K562 (cell line): ENCODE data around the gene NFAM1. TPM values are rescaled to one million over a fixed set of nuclear protein-coding genes. Genes with fewer than 3 reads are reported as not detected.
A peak's percentile ranks its signal among the peaks of the same experiment; 100 is the strongest.

Experiments used
- CHD1 ChIP-seq: fragments of 200-600 bp; sonication (generic); IDR thresholded peaks from one replicate; pipeline ENCODE4 v1.6.1; 2012; ENCODE audit warnings: mild to moderate bottlenecking, moderate library complexity, low read length, inconsistent platforms
- CHD4 ChIP-seq: fragments of 200-600 bp; sonication (generic); IDR thresholded peaks from 3 replicates; pipeline ENCODE4 v1.6.1; 2012; ENCODE audit warnings: low read depth, mild to moderate bottlenecking, mixed read lengths, low read length, inconsistent platforms; ENCODE audit not compliant: insufficient read depth, insufficient replicate concordance, poor library complexity, severe bottlenecking
- ERF ChIP-seq: fragments of 450-650 bp; formaldehyde crosslinking; IDR thresholded peaks from 2 replicates; pipeline ENCODE4 v1.4.0; 2020; ENCODE audit warnings: mild to moderate bottlenecking, mixed read lengths
- ESRRA ChIP-seq: fragments of 450-650 bp; IDR thresholded peaks from 2 replicates; pipeline ENCODE4 v1.6.1; 2014; ENCODE audit warnings: low read depth, mild to moderate bottlenecking, moderate library complexity, borderline replicate concordance
- FOXA3 ChIP-seq, 2 experiments: fragments of 450-650 bp in 1 of 2; sonication (generic) in 1 of 2; formaldehyde crosslinking; IDR thresholded peaks in 1 of 2; conservative IDR thresholded peaks in 1 of 2; 2 replicates each; pipeline versions ENCODE4 v1.4.0 to v1.8.0; 2020 to 2022; ENCODE audit warnings: mild to moderate bottlenecking in 2 of 2, missing genetic modification reagents in 1 of 2
- LARP7 ChIP-seq: fragments of 450-650 bp; IDR thresholded peaks from 2 replicates; pipeline ENCODE4 v1.6.1; 2016
- LCOR ChIP-seq: sonication (generic); formaldehyde crosslinking; IDR thresholded peaks from 2 replicates; pipeline ENCODE4 v1.8.0; 2022; ENCODE audit warnings: mild to moderate bottlenecking, missing genetic modification reagents
- MAFF ChIP-seq: IDR thresholded peaks from 2 replicates; pipeline ENCODE4 v1.6.1; 2012; ENCODE audit warnings: low read length, improper control_type of control experiment
- MAFG ChIP-seq: fragments of 450-650 bp; conservative IDR thresholded peaks from 2 replicates; pipeline ENCODE4 v1.6.1; 2016; ENCODE audit warnings: missing genetic modification characterization, missing compliant biosample characterization
- PHF20 ChIP-seq: fragments of 450-650 bp; IDR thresholded peaks from 2 replicates; pipeline ENCODE4 v1.6.1; 2018; ENCODE audit not compliant: partially characterized antibody
- PYGO2 ChIP-seq: fragments of 450-650 bp; IDR thresholded peaks from 2 replicates; pipeline ENCODE4 v1.6.1; 2016; ENCODE audit warnings: mild to moderate bottlenecking, missing genetic modification characterization, moderate library complexity, missing compliant biosample characterization
- SMARCC2 ChIP-seq: fragments of 450-650 bp; IDR thresholded peaks from 2 replicates; pipeline ENCODE4 v1.6.1; 2017; ENCODE audit warnings: antibody characterized with exemption, moderate library complexity, mild to moderate bottlenecking, low read depth
- SNAPC5 ChIP-seq: fragments of 250-450 bp; sonication (Bioruptor Pico); IDR thresholded peaks from 2 replicates; pipeline ENCODE4 v1.8.0; 2021; ENCODE audit warnings: moderate library complexity, mild to moderate bottlenecking, inconsistent platforms
- SP1 ChIP-seq: sonication (generic); formaldehyde crosslinking; IDR thresholded peaks from 2 replicates; pipeline ENCODE4 v1.8.1; 2022; ENCODE audit warnings: mild to moderate bottlenecking, missing genetic modification reagents
- SRF ChIP-seq, 2 experiments: fragments of 250-450, 450-650 bp in 1 of 2; sonication (Bioruptor Pico) in 1 of 2; sonication (generic) in 1 of 2; formaldehyde crosslinking; IDR thresholded peaks; 2 replicates each; pipeline versions ENCODE4 v1.5.0 to v1.5.1; 2020 to 2022; ENCODE audit warnings: mild to moderate bottlenecking in 1 of 2, missing genetic modification reagents in 1 of 2
- TAF9B ChIP-seq: fragments of 450-650 bp; IDR thresholded peaks from 2 replicates; pipeline ENCODE4 v1.6.1; 2018; ENCODE audit warnings: mild to moderate bottlenecking; ENCODE audit not compliant: partially characterized antibody
- ZNF324 ChIP-seq: fragments of 250-450 bp; sonication (Bioruptor Pico); IDR thresholded peaks from 2 replicates; pipeline ENCODE4 v1.4.0; 2020; ENCODE audit warnings: mild to moderate bottlenecking
- ZSCAN29 ChIP-seq: fragments of 450-650 bp; IDR thresholded peaks from 2 replicates; pipeline ENCODE4 v1.6.1; 2017
- polyA plus RNA-seq, 8 experiments: library from polyadenylated mRNA; depleted of rRNA in 4 of 8; stranded (reverse) in 5 of 8; unstranded in 3 of 8; fragments of >200 nt; fragmentation: Nextera tagmentation in 2 of 8; fragmentation: Illumina TruSeq in 1 of 8; extraction: Ambion mirVana in 2 of 8; extraction: Trizol in 1 of 8; gene quantifications; 2 replicates each; pipeline versions ENCODE4 v1.2.1 to v1.2.3, GENCODE V29; 2011 to 2014; ENCODE audit warnings: inconsistent platforms in 1 of 8, missing spikeins in 1 of 8
- total RNA-seq, 7 experiments: library from RNA; depleted of rRNA in 6 of 7; stranded (reverse); fragments of >200 nt in 6 of 7; fragmentation: Illumina TruSeq in 2 of 7; extraction: Trizol in 2 of 7; gene quantifications; 2 replicates each; pipeline versions ENCODE4 v1.2.1 to v1.2.3, GENCODE V29; 2011 to 2021; ENCODE audit warnings: low replicate concordance in 1 of 7
- TF ChIP-seq, protein P1 (sequence below), 2 experiments: fragments of 200-800 bp in 1 of 2; sonication (Bioruptor generic) in 1 of 2; sonication (generic) in 1 of 2; formaldehyde crosslinking in 1 of 2; IDR thresholded peaks in 1 of 2; conservative IDR thresholded peaks in 1 of 2; 2 replicates each; pipeline versions ENCODE4 v1.5.0 to v1.6.1; 2016 to 2020; ENCODE audit warnings: missing compliant biosample characterization in 1 of 2, missing genetic modification characterization in 1 of 2, missing genetic modification reagents in 1 of 2
- TF ChIP-seq, protein P2 (sequence below), 2 experiments: fragments of 450-650 bp; conservative IDR thresholded peaks; 2 replicates each; pipeline ENCODE4 v1.6.1; 2017; ENCODE audit warnings: mild to moderate bottlenecking in 2 of 2, moderate library complexity in 2 of 2
- TF ChIP-seq, protein P3 (sequence below): fragments of 450-650 bp; conservative IDR thresholded peaks from 2 replicates; pipeline ENCODE4 v1.6.1; 2016; ENCODE audit warnings: missing genetic modification characterization, low read depth, mild to moderate bottlenecking, control low read depth, missing compliant biosample characterization

Gene NFAM1
- total and polyA plus RNA-seq, 9 of the 15 experiments (the other 6 are each of a cell fraction or from before 2014, with no cell fraction given) = 0.01 to 0.18 (median 0.03) TPM; not detected in 5

DNA sequence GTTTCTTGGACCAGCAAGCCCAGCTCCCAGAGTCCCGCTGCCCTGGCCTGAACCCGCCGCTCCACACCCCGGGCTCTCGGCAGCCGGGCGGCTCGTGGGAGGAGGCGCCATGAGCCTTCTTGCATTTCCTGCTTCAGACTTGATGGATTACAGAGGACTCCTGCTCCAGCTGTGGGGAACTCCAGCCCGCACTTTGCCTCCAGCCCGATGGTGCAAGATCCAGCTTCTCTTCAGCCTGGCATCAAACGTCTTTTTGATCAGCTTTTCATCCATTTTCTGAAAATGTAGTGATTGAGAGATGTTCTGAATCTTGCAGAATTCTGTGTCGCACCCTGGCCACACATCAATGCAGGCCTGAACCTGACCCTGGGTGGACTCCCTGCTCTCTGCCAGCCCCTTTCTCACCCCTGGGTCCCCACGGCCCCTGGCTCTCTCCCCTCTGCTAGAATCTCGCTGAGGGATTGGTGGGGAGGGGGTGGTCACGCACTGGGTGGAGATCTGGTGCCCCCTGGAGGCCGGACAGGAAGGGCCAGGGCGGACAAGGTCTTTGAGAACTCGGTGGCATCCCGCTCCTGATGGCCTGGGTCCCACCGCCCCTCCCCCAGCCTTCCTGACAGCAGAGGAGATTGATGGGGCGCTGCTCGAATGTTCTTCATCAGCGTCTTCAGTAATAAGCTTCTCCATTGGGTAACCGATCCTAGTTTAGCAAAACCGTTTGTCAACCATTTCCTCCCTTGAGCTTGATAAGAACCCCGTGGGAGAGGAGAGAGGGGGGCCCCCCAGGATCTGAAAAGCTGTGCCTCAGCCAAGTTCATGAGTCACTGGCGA is 12.1 kb upstream of the NFAM1 start (continued):
- TF ChIP-seq, protein P1, sequence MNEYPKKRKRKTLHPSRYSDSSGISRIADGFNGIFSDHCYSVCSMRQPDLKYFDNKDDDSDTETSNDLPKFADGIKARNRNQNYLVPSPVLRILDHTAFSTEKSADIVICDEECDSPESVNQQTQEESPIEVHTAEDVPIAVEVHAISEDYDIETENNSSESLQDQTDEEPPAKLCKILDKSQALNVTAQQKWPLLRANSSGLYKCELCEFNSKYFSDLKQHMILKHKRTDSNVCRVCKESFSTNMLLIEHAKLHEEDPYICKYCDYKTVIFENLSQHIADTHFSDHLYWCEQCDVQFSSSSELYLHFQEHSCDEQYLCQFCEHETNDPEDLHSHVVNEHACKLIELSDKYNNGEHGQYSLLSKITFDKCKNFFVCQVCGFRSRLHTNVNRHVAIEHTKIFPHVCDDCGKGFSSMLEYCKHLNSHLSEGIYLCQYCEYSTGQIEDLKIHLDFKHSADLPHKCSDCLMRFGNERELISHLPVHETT (CRISPR knock-in tag; conservative IDR thresholded peaks at IDR 0.05 in 1 of 2, IDR thresholded peaks at IDR 0.05 in 1 of 2) = 0 out of 4 replicates have a peak, but pooled peaks of 1 of the 2 experiments have one; percentile 14
- peak; percentile 34 for TF ChIP-seq TAF9B
- TF ChIP-seq MAFG (tag) = 0 out of 2 replicates have a peak, but pooled peaks have one; percentile 17
- TF ChIP-seq FOXA3 (CRISPR knock-in tag; conservative IDR thresholded peaks at IDR 0.05 in 1 of 2, IDR thresholded peaks at IDR 0.05 in 1 of 2) = no peak
- peak; percentile 50 for TF ChIP-seq ESRRA
- no peak for TF ChIP-seq ZSCAN29
- TF ChIP-seq CHD1 = no peak
- TF ChIP-seq SNAPC5 (CRISPR knock-in tag) = no peak
- TF ChIP-seq MAFF = no peak; the same call in 1 of the 2 replicates
- TF ChIP-seq LCOR = peak; percentile 65; the same call in 1 of the 2 replicates
- TF ChIP-seq PHF20 = peak; percentile 13
- no peak for TF ChIP-seq PYGO2 (tag)
- TF ChIP-seq ERF (CRISPR knock-in tag) = no peak
- TF ChIP-seq CHD4 = no peak
- TF ChIP-seq LARP7 = no peak
- TF ChIP-seq SMARCC2 = 0 out of 2 replicates have a peak, but pooled peaks have one; percentile 41
- TF ChIP-seq, protein P2, sequence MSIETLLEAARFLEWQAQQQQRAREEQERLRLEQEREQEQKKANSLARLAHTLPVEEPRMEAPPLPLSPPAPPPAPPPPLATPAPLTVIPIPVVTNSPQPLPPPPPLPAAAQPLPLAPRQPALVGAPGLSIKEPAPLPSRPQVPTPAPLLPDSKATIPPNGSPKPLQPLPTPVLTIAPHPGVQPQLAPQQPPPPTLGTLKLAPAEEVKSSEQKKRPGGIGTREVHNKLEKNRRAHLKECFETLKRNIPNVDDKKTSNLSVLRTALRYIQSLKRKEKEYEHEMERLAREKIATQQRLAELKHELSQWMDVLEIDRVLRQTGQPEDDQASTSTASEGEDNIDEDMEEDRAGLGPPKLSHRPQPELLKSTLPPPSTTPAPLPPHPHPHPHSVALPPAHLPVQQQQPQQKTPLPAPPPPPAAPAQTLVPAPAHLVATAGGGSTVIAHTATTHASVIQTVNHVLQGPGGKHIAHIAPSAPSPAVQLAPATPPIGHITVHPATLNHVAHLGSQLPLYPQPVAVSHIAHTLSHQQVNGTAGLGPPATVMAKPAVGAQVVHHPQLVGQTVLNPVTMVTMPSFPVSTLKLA (conservative IDR thresholded peaks at IDR 0.05) = peak; percentile 40 to 52; a peak in 2 of 4 replicates
- TF ChIP-seq ZNF324 (CRISPR knock-in tag) = no peak
- no peak for TF ChIP-seq SP1 (CRISPR knock-in tag)
- TF ChIP-seq SRF (CRISPR knock-in tag; IDR thresholded peaks at IDR 0.05) = no peak
- TF ChIP-seq, protein P3, sequence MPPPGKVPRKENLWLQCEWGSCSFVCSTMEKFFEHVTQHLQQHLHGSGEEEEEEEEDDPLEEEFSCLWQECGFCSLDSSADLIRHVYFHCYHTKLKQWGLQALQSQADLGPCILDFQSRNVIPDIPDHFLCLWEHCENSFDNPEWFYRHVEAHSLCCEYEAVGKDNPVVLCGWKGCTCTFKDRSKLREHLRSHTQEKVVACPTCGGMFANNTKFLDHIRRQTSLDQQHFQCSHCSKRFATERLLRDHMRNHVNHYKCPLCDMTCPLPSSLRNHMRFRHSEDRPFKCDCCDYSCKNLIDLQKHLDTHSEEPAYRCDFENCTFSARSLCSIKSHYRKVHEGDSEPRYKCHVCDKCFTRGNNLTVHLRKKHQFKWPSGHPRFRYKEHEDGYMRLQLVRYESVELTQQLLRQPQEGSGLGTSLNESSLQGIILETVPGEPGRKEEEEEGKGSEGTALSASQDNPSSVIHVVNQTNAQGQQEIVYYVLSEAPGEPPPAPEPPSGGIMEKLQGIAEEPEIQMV = no peak
